AG10803 (cell line): ENCODE measurements around the gene PODXL.
A peak's percentile ranks its signal among the peaks of the same experiment; 100 is the strongest.

Experiments
- DNase-seq: peaks from one replicate; pipeline ENCODE4 v3.0.0; 2010; ENCODE audit warnings: low read depth
- H3K4me3 ChIP-seq: 2 replicates; pipeline ENCODE4 v1.5.1; 2011; ENCODE audit warnings: mild to moderate bottlenecking, low read length, control low read depth
- CTCF ChIP-seq: conservative IDR thresholded peaks from 2 replicates; pipeline ENCODE4 v1.5.1; 2011; ENCODE audit warnings: mild to moderate bottlenecking, low read length, control low read depth, inconsistent platforms

PODXL gene

GRCh38 chr7:131538813-131539179 is 17.6 kb downstream of the PODXL start:
- no peak for TF ChIP-seq CTCF
- no peak overlapping the region for H3K4me3 ChIP-seq
- peak; percentile 51 for DNase-seq

- no peak overlapping the region for H3K4me3 ChIP-seq
- peak; percentile 57 for DNase-seq
- TF ChIP-seq CTCF = no peak
These were observed 18.2 kb downstream of the PODXL start for GRCh38 chr7:131538071-131538812.

- DNase-seq = peak; percentile 88
- TF ChIP-seq CTCF = no peak
- H3K4me3 ChIP-seq = no peak overlapping the region
These were observed 18.9 kb downstream of the PODXL start for GRCh38 chr7:131537571-131537978.

GRCh38 chr7:131536361-131536849 is 20.0 kb downstream of the PODXL start:
- TF ChIP-seq CTCF = no peak
- no peak for DNase-seq
- no peak overlapping the region for H3K4me3 ChIP-seq

GRCh38 chr7:131533566-131534561 is 22.6 kb downstream of the PODXL start:
- H3K4me3 ChIP-seq = no peak overlapping the region
- TF ChIP-seq CTCF = no peak
- no peak for DNase-seq

GRCh38 chr7:131533151-131533559 is 23.3 kb downstream of the PODXL start:
- H3K4me3 ChIP-seq = no peak overlapping the region
- DNase-seq = no peak
- TF ChIP-seq CTCF = no peak
